Stimulated activated CD8-positive, alpha-beta memory T cell treated with anti-CD3 and anti-CD28 coated beads, Interleukin-12 subunit alpha, Interleukin-12 subunit beta, amount 100 ng/mL, for 4 hours (primary cell): Measurements from ENCODE around the gene MMD.
"Not testable (repeated sequence)": the region's sequence is repeated elsewhere in the genome, so short reads cannot be mapped to it uniquely, and the experiment has no call there.

Experiments
- DNase-seq: peaks from one replicate; pipeline ENCODE4 v3.0.0-alpha.2; 2020; ENCODE audit warnings: low read depth

The MMD gene

GRCh38 chr17:55421179-55421934 lies at the start of gene MMD:
TSS of gene MMD (minus strand) at chr17:55421835. CDS start at chr17:55421695, 140 bp downstream.
- peak; percentile 10 for DNase-seq

- no peak for DNase-seq
Observed at GRCh38 chr17:55466671-55467070, 45.0 kb upstream of the MMD start.

DNA sequence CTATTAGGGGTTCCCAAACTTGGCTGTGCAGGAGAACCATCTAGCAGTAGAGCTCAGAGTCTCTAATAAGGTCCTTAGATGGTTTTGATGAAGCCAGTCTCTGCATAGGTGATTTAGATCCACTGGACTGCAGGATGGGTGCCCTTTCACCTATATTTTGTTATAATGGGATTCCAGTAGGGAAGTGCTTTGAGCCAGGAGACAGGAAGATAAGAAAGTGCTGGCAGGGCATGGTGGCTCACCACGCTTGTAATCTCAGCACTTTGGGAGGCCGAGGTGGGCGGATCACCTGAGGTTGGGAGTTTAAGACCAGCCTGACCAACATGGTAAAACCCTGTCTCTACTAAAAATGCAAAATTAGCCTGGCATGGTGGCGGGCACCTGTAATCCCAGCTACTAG lies 44.1 kb upstream of the MMD start:
- not testable (repeated sequence) for DNase-seq

DNA sequence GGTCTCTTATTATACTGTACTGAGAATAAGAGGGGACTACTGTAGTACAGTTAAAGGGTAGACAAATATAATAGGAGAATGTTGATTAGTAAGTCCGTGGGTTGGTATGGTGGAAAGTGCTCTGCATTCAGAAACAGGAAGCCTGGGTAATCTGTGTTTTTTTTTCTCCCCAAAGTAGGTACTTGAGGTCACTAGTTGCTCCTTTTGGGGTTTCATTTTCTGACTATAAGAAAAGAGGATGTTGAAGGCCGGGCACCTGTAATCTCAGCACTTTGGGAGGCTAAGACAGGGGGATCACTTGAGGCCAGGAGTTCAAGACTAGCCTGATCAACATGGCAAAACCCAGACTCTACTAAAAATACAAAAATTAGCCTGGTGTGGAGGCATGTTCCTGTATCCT lies 42.0 kb upstream of the MMD start:
- DNase-seq, result no peak

DNA sequence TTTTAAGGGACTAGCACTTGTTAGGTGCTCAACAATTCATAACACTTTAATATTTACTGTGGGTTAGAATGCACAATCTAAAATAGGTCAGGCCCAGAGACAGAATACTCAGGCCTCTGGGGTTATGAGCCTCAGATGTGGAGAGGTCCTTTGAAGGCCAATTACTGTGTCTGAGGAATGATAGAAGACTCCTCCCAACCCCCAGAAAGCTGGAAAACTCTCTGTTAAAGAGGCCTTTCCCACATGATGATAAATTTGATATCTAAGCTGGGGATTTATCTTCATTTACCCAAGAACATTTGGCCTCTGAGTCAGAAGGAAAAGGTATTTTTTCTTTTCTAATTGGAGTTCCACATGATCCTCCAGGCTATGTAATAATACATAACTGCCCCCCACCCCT lies 41.1 kb upstream of the MMD start:
- no peak for DNase-seq

GRCh38 chr17:55462234-55462633 lies 40.6 kb upstream of the MMD start:
- no peak for DNase-seq

- no peak for DNase-seq
Observed at GRCh38 chr17:55458978-55459377, 37.3 kb upstream of the MMD start.

- no peak for DNase-seq
Observed at GRCh38 chr17:55458287-55458900, 36.8 kb upstream of the MMD start.

DNA sequence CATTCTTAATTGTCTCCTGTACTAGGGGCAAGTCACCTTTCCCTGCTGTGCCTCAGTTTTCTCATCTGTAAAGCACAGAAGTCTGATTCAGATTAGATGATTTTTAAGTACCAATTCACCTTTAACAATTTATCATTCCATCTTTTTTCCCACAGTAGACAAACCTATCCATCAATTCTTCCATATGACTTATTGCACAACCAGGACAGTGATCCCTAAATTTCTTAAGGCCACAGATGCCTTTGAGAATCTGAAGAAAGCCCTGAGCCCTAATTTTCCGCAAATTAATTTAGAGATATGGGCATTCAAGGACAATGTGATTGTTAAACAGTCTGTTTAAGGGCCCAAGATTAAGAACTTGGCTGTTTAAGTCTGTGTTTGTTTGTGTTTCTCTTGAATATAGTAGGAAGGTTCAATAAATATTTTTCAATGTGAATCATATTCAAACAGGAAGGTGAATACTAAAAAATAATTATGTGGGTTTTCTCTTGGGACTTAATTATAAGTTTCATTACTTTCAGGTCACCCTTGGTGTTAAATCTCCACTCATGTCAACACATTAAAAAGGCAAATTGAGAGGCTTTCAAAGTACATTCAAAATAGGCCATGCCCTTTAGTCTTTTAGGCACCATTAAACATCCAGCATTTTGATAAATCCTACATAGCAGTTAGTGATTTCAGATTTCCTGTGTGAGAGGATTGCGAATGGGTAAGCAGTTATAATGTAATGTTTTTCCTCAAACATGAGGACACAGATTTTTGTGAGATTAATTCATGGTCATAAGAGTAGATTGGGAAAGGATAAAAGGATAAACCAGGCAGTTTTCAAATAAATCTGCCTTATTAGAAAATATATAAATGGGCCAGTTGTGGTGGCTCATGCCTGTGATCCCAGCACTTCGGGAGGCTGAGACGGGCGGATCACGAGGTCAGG lies 34.9 kb upstream of the MMD start:
- DNase-seq, result no peak

GRCh38 chr17:55454906-55455474 lies 33.4 kb upstream of the MMD start:
- DNase-seq, result no peak

GRCh38 chr17:55453839-55454557 lies 32.4 kb upstream of the MMD start:
- DNase-seq, result no peak

DNA sequence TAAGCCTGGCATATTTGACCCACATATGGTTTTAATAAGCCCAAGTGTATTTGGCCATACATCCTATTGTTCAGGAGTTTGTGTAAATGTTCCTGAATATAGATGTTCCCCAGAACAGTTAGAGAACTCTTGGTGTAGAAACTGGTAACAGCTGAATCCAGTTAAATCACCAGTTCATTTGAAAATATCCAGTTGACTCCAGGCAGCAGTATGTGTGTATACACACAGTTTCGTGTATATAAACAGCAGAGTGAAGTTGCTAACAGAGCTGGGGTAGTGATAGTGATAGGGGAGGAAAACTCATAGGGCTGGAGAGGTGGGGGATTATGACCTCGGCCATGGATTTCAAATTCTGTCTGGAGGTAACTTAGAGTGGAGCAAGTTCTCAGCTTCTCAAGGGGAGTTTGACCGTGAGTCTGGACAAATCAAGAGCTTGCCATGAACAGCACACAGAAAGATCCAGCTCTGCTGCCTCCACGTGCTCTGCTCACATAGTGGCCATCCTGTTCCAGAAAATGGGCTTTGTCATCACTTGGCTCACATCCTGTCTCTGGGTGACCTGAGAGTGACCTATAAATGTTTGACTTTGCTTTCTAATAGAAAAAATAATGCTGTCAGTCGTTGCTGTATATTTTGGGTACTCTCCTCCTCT lies 30.6 kb upstream of the MMD start:
- no peak for DNase-seq

GRCh38 chr17:55451758-55452138 lies 30.1 kb upstream of the MMD start:
- DNase-seq, result no peak

DNA sequence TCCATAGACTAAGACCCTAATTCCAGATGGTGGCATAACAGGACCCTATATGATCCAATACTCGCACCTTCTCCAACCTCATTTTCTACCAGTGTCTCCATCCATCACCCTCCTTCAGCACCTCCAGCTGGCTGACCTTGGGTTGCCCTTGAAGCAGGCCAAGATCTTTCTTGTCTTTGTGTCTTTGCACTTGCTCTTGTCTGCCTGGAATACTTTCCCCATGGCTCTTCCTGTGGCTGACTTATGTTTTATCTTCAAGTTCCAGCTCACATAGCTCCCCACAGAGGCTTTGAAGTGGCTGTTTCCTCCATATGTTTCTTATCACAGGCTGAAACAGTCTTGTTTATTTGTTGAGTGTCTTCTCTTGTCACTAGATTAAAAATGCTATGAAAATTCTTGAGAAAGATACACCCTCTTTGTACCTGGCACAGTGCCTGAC lies 29.6 kb upstream of the MMD start:
- no peak for DNase-seq

- no peak for DNase-seq
Observed at GRCh38 chr17:55450232-55450825, 28.7 kb upstream of the MMD start.

- no peak for DNase-seq
Observed at GRCh38 chr17:55448681-55449080, 27.0 kb upstream of the MMD start.

DNA sequence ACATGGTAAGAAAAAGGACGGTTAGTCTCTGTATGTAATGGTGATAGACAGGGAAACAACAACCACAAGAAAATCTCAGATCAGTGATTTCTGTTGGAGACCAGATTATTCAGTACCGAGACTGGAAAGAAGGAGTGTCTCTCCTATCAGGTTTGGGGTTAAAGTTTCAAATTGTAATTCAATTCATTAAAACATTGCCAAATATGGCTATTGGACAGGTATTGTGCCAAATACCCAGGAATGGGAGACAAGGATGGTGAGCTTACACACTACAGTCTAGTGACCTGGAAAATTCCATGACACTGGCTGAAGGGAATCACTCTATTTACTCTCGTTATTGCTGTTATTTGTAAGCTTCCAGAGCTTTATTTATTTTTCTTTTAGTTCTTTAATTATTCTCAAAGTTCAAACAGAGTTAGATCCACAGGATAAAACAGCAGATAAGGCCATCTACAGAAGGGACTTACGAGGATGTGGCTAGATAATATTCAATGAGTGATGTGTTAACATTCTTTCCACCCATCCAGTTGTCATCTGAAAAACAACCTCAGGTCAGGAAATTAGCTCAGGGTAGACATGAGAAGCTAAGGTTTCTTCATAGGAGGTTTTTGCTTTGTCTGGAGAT lies 25.1 kb upstream of the MMD start:
- no peak for DNase-seq

DNA sequence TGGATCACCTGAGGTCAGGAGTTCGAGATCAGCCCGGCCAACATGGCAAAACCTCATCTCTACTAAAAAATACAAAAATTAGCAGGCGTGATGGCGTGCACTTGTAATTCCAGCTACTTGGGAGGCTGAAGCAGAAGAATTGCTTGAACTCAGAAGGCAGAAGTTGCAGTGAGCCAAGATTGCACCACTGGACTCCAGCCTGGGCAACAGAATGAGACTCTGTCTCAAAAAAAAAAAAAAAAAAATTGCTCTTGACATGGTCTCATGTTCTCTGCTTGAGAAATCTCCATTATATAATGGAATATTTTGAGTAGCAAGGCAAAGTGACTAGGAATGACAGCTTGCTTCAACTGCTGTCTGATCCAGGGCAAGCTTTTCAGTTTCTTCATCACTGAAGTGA lies 24.4 kb upstream of the MMD start:
- DNase-seq, result not testable (repeated sequence)

DNA sequence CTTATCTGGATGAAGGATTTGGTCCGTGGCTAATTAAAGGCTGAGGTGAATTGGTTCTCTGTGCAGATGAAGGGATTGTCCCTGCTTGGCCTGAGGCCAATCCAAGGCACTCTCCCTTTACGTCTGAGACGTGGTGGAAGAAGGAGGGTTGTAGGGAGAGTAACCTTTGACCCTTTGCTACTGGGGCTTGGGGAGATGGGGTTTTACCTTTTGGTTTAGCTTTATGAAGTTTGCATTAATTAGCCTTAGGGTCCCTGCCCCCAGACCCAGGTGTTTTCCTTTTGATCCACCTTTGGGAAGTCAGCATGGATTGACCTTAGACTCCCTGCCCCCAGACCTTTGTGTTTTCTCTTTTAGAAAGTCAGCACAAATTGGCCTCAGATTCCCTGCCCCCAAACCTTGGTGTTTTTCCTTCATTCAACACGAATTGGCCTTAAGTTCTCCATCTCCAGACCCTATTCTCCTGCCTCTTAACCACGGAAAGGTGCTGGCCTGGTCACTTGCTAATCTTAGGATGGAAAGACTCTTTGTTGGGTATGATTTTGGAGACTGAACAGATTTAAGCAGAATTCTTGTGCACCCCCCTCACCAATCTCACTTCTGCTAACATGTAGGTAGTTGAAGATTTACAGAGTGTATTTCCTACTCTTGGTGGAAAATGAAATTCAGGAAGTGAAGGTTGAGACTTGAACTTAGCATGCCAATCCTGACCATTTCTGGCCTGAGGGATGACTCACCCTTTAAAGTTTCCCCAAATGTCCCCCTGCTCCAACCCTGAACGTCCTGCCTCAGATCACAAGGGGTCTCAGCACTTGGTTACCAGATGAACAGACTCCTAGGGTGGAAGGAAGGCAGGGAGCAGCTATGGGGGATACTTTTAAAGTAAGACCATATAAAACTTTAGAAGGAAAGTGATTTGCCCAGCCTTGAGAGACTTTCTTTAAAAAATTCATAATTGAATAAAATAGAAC lies 23.1 kb upstream of the MMD start:
- no peak for DNase-seq
